Panc1 (cell line): Measurements from ENCODE around the gene MRPS27.

ENCODE experiments used
- CTCF ChIP-seq: fragments of 450-650 bp; IDR thresholded peaks from 2 replicates; pipeline ENCODE4 v1.5.1; 2017; ENCODE audit warnings: mild to moderate bottlenecking
- REST ChIP-seq, 2 experiments: IDR thresholded peaks; 2 replicates each; pipeline ENCODE4 v1.6.1; 2011 to 2012; ENCODE audit warnings: low read depth in 2 of 2, control low read depth in 1 of 2, low read length in 1 of 2, mild to moderate bottlenecking in 1 of 2, moderate library complexity in 1 of 2; ENCODE audit not compliant: insufficient read depth in 1 of 2
- SIN3A ChIP-seq: IDR thresholded peaks from 2 replicates; pipeline ENCODE4 v1.6.1; 2012; ENCODE audit warnings: low read depth, mild to moderate bottlenecking, low read length, moderate library complexity, borderline replicate concordance; ENCODE audit not compliant: insufficient read depth

GRCh38 chr5:72280581-72281069 is 39.4 kb downstream of the MRPS27 start:
- TF ChIP-seq CTCF (peak; percentile 56; the same call in 1 of the 2 replicates), SIN3A (no peak), REST (IDR thresholded peaks at IDR 0.05; ENCODE audit: insufficient read depth in 1 of 2, low read depth in 2 of 2, low read length in 1 of 2) (no peak)
